HG03460 (cell line): ENCODE data around the gene SEC14L1.

Experiments used
- ATAC-seq: cut with Tn5 transposase; IDR thresholded peaks from one replicate; pipeline ENCODE4 v1.9.1; 2021; ENCODE audit not compliant: unreplicated experiment

Gene SEC14L1

GRCh38 chr17:77160875-77161530, 20.2 kb downstream of the SEC14L1 start:
- ATAC-seq = no peak

GRCh38 chr17:77161953-77162352, 21.2 kb downstream of the SEC14L1 start:
- ATAC-seq = no peak

GRCh38 chr17:77163001-77163400, 22.2 kb downstream of the SEC14L1 start:
- no peak for ATAC-seq

GRCh38 chr17:77163511-77164280, 22.9 kb downstream of the SEC14L1 start:
- no peak for ATAC-seq

GRCh38 chr17:77164483-77165091, 23.8 kb downstream of the SEC14L1 start:
- no peak for ATAC-seq

GRCh38 chr17:77165577-77165976, 24.8 kb downstream of the SEC14L1 start:
- no peak for ATAC-seq

- no peak for ATAC-seq
These were observed 26.9 kb downstream of the SEC14L1 start for GRCh38 chr17:77167472-77168306.

- ATAC-seq = no peak
These were observed 32.3 kb downstream of the SEC14L1 start for GRCh38 chr17:77173104-77173503.

- ATAC-seq = no peak
These were observed 34.3 kb downstream of the SEC14L1 start for GRCh38 chr17:77174928-77175661.

GRCh38 chr17:77177002-77177741, 36.4 kb downstream of the SEC14L1 start:
- ATAC-seq = no peak

GRCh38 chr17:77178050-77178449, 37.3 kb downstream of the SEC14L1 start:
- ATAC-seq = no peak

GRCh38 chr17:77178563-77178962, 37.8 kb downstream of the SEC14L1 start:
- ATAC-seq = no peak

- no peak for ATAC-seq
These were observed 40.0 kb downstream of the SEC14L1 start for GRCh38 chr17:77180503-77181357.

GRCh38 chr17:77182205-77183172, 41.7 kb downstream of the SEC14L1 start:
- ATAC-seq = no peak

- ATAC-seq = no peak
These were observed 43.7 kb downstream of the SEC14L1 start for GRCh38 chr17:77184474-77184873.

GRCh38 chr17:77185137-77185536, 44.4 kb downstream of the SEC14L1 start:
- ATAC-seq = no peak

GRCh38 chr17:77186141-77186604, 45.4 kb downstream of the SEC14L1 start:
- no peak for ATAC-seq
